ENCODE measurements around the gene GRIK1.

The GRIK1 gene

GRCh38 chr21:29939924-29940275, at the start of gene GRIK1:
GRIK1 (minus strand) TSS chr21:29939996.
- H3K27ac ChIP-seq = no peak within 1 kb of the TSS
- no peak for TF ChIP-seq CTCF (conservative IDR thresholded peaks at IDR 0.05)

GRCh38 chr21:29987762-29988161, 48.0 kb upstream of the GRIK1 start:
- no peak for TF ChIP-seq CTCF (conservative IDR thresholded peaks at IDR 0.05)
- H3K27ac ChIP-seq = no peak overlapping the region

GRCh38 chr21:29985866-29986265, 46.1 kb upstream of the GRIK1 start:
- no peak for TF ChIP-seq CTCF (conservative IDR thresholded peaks at IDR 0.05)
- H3K27ac ChIP-seq = no peak overlapping the region

- H3K27ac ChIP-seq = no peak overlapping the region
Observed at GRCh38 chr21:29979043-29979442, 39.2 kb upstream of the GRIK1 start.

GRCh38 chr21:29975776-29976175, 36.0 kb upstream of the GRIK1 start:
- H3K27ac ChIP-seq = no peak overlapping the region
- TF ChIP-seq CTCF (conservative IDR thresholded peaks at IDR 0.05) = no peak

More at GRCh38 chr21:29979043-29979442, 39.2 kb upstream of the GRIK1 start:
- TF ChIP-seq CTCF (conservative IDR thresholded peaks at IDR 0.05) = no peak

- TF ChIP-seq CTCF (conservative IDR thresholded peaks at IDR 0.05) = no peak
Observed at GRCh38 chr21:29973258-29973657, 33.5 kb upstream of the GRIK1 start.

GRCh38 chr21:29961291-29962027, 21.7 kb upstream of the GRIK1 start:
- no peak for TF ChIP-seq CTCF (conservative IDR thresholded peaks at IDR 0.05)
- H3K27ac ChIP-seq = no peak overlapping the region

More at GRCh38 chr21:29973258-29973657, 33.5 kb upstream of the GRIK1 start:
- no peak overlapping the region for H3K27ac ChIP-seq

Measured in VCaP (cell line).